T-helper 9 cell (primary cell): ENCODE results near the gene CLSTN2.

ENCODE experiments used
- DNase-seq: peaks from one replicate; pipeline ENCODE4 v3.0.0-alpha.2; 2020

CLSTN2 gene

GRCh38 chr3:140529096-140529495, 594.1 kb downstream of the CLSTN2 start:
- DNase-seq, result no peak

- no peak for DNase-seq
These were observed 594.6 kb downstream of the CLSTN2 start for GRCh38 chr3:140529558-140529957.

GRCh38 chr3:140530131-140530530, 595.1 kb downstream of the CLSTN2 start:
- DNase-seq, result no peak

- DNase-seq, result no peak
These were observed 595.6 kb downstream of the CLSTN2 start for GRCh38 chr3:140530603-140531002.

- DNase-seq, result no peak
These were observed 597.9 kb downstream of the CLSTN2 start for GRCh38 chr3:140532793-140533330.

GRCh38 chr3:140536926-140537726, 602.1 kb downstream of the CLSTN2 start:
- DNase-seq, result no peak

GRCh38 chr3:140537727-140538082, 602.7 kb downstream of the CLSTN2 start:
- no peak for DNase-seq

GRCh38 chr3:140540262-140540661, 605.3 kb downstream of the CLSTN2 start:
- no peak for DNase-seq

GRCh38 chr3:140541975-140542653, 607.1 kb downstream of the CLSTN2 start:
- DNase-seq, result no peak

- no peak for DNase-seq
These were observed 610.2 kb downstream of the CLSTN2 start for GRCh38 chr3:140545197-140545596.

- no peak for DNase-seq
These were observed 610.8 kb downstream of the CLSTN2 start for GRCh38 chr3:140545756-140546155.

GRCh38 chr3:140546649-140547048, 611.7 kb downstream of the CLSTN2 start:
- no peak for DNase-seq

- DNase-seq, result no peak
These were observed 617.4 kb downstream of the CLSTN2 start for GRCh38 chr3:140552403-140552802.

GRCh38 chr3:140552898-140553297, 617.9 kb downstream of the CLSTN2 start:
- DNase-seq, result no peak

- no peak for DNase-seq
These were observed 618.6 kb downstream of the CLSTN2 start for GRCh38 chr3:140553591-140553990.

GRCh38 chr3:140555666-140556065, 620.7 kb downstream of the CLSTN2 start:
- no peak for DNase-seq

GRCh38 chr3:140557476-140557875, 622.5 kb downstream of the CLSTN2 start:
- no peak for DNase-seq

- no peak for DNase-seq
These were observed 624.6 kb downstream of the CLSTN2 start for GRCh38 chr3:140559546-140559945.

- no peak for DNase-seq
These were observed 628.3 kb downstream of the CLSTN2 start for GRCh38 chr3:140563206-140563760.

GRCh38 chr3:140568131-140568530, 633.1 kb downstream of the CLSTN2 start:
- DNase-seq, result no peak

GRCh38 chr3:140568842-140569520, 634.0 kb downstream of the CLSTN2 start:
- no peak for DNase-seq

GRCh38 chr3:140570602-140571001, 635.6 kb downstream of the CLSTN2 start:
- no peak for DNase-seq

- no peak for DNase-seq
These were observed 636.9 kb downstream of the CLSTN2 start for GRCh38 chr3:140571836-140572235.
